Ramos (cell line): ENCODE results near the gene SEC14L3.
"Not testable (repeated sequence)": the region's sequence is repeated elsewhere in the genome, so short reads cannot be mapped to it uniquely, and the experiment has no call there.

Source experiments
- in situ Hi-C: fragments of 300-500 bp; cut with MboI; formaldehyde crosslinking; loops from one replicate; pipeline ENCODE4 v1.14.3; 2022; ENCODE audit warnings: low sequenced_read_pairs; ENCODE audit not compliant: unreplicated experiment

The SEC14L3 gene

GRCh38 chr22:30451488-30451887 lies 20.3 kb downstream of the SEC14L3 start:
- in situ Hi-C loops = not testable (repeated sequence)

GRCh38 chr22:30447656-30448055 lies 24.2 kb downstream of the SEC14L3 start:
- in situ Hi-C loops = no loop called here

GRCh38 chr22:30445438-30446145 lies 26.2 kb downstream of the SEC14L3 start:
- in situ Hi-C loops = no loop called here

GRCh38 chr22:30444632-30445437 lies 27.0 kb downstream of the SEC14L3 start:
- in situ Hi-C loops = no loop called here

- in situ Hi-C loops = no loop called here
Observed at GRCh38 chr22:30441088-30441487, 30.7 kb downstream of the SEC14L3 start.

GRCh38 chr22:30439836-30440235 lies 32.0 kb downstream of the SEC14L3 start:
- in situ Hi-C loops = no loop called here

- in situ Hi-C loops = no loop called here
Observed at GRCh38 chr22:30439226-30439625, 32.6 kb downstream of the SEC14L3 start.

GRCh38 chr22:30438559-30438958 lies 33.3 kb downstream of the SEC14L3 start:
- in situ Hi-C loops = no loop called here

GRCh38 chr22:30436196-30436595 lies 35.6 kb downstream of the SEC14L3 start:
- in situ Hi-C loops = no loop called here

- in situ Hi-C loops = no loop called here
Observed at GRCh38 chr22:30435674-30436126, 36.1 kb downstream of the SEC14L3 start.

GRCh38 chr22:30434843-30435242 lies 37.0 kb downstream of the SEC14L3 start:
- in situ Hi-C loops = no loop called here

- in situ Hi-C loops = no loop called here
Observed at GRCh38 chr22:30433773-30434172, 38.0 kb downstream of the SEC14L3 start.

GRCh38 chr22:30433227-30433626 lies 38.6 kb downstream of the SEC14L3 start:
- in situ Hi-C loops = no loop called here

GRCh38 chr22:30432520-30432919 lies 39.3 kb downstream of the SEC14L3 start:
- in situ Hi-C loops = no loop called here

- in situ Hi-C loops = no loop called here
Observed at GRCh38 chr22:30432096-30432495, 39.7 kb downstream of the SEC14L3 start.

- in situ Hi-C loops = no loop called here
Observed at GRCh38 chr22:30430933-30431332, 40.9 kb downstream of the SEC14L3 start.

GRCh38 chr22:30429887-30430286 lies 41.9 kb downstream of the SEC14L3 start:
- in situ Hi-C loops = no loop called here

- in situ Hi-C loops = no loop called here
Observed at GRCh38 chr22:30427871-30428270, 43.9 kb downstream of the SEC14L3 start.

- in situ Hi-C loops = no loop called here
Observed at GRCh38 chr22:30426388-30427353, 45.1 kb downstream of the SEC14L3 start.

GRCh38 chr22:30425616-30426387 lies 46.0 kb downstream of the SEC14L3 start, which contains the start of gene MTFP1:
MTFP1 (plus strand) TSS chr22:30425768; CDS start chr22:30425880, 112 bp downstream.
- in situ Hi-C loops = no loop called here
